Endothelial cell of umbilical vein (primary cell): Measurements from ENCODE around the gene DQX1. TPM values are rescaled to one million over a fixed set of nuclear protein-coding genes. Genes with fewer than 3 reads are reported as not detected.

Experiments used
- BruUV-seq: library from RNA; stranded (reverse); fragments of 400-500 nt; replicated peaks from 2 replicates; lab custom pipeline; 2021; lab: Mats Ljungman, UMichigan
- CTCF ChIA-PET: fragments of 300-600, 350-600 bp; sonication (Branson Sonifier 250); formaldehyde crosslinking; loops from one replicate; lab custom pipeline; 2021; ENCODE audit warnings: antibody characterized with exemption, inconsistent platforms; lab: Charles Lee
- POLR2A ChIA-PET: fragments of 300-600, 350-600 bp; sonication (Branson Sonifier 250); formaldehyde crosslinking; loops from one replicate; lab custom pipeline; 2021; ENCODE audit warnings: antibody characterized with exemption, inconsistent platforms; lab: Charles Lee
- DNase-seq: peaks from one replicate; pipeline ENCODE4 v3.0.0-alpha.2; 2011; ENCODE audit warnings: low read depth, low spot score
- FAIRE-seq: peaks from 2 replicates; lab custom pipeline; 2011; peaks lifted over from hg19 to GRCh38; lab: Jason Lieb, UNC
- H2AFZ ChIP-seq: 2 replicates; pipeline ENCODE4 v1.6.0; 2012; ENCODE audit warnings: low read depth, low read length, control low read depth, inconsistent platforms
- H3K27ac ChIP-seq: 2 replicates; pipeline ENCODE4 v1.5.1; 2011; ENCODE audit warnings: low read depth, mild to moderate bottlenecking, control low read depth, low read length, moderate library complexity; ENCODE audit not compliant: insufficient read depth
- H3K27me3 ChIP-seq, 2 experiments: 2 replicates each; pipeline versions ENCODE4 v1.6.0 to v1.6.1; 2011; ENCODE audit warnings: low read length in 2 of 2, mixed read lengths in 1 of 2; ENCODE audit not compliant: control insufficient read depth in 2 of 2, insufficient read depth in 2 of 2
- H3K36me3 ChIP-seq, 2 experiments: 2 replicates in 1 of 2; 3 replicates in 1 of 2; pipeline ENCODE4 v1.5.1; 2011; ENCODE audit warnings: low read length in 2 of 2, mild to moderate bottlenecking in 1 of 2, moderate library complexity in 1 of 2; ENCODE audit not compliant: control insufficient read depth in 2 of 2, insufficient read depth in 2 of 2; ENCODE audit errors: extremely low read depth in 1 of 2
- H3K4me1 ChIP-seq: 3 replicates; pipeline ENCODE4 v1.5.1; 2011; ENCODE audit warnings: mild to moderate bottlenecking, low read length; ENCODE audit not compliant: control insufficient read depth, insufficient read depth; ENCODE audit errors: extremely low read depth
- H3K4me2 ChIP-seq: 2 replicates; pipeline ENCODE4 v1.6.1; 2011; ENCODE audit warnings: low read length, control low read depth, mixed read lengths; ENCODE audit not compliant: insufficient read depth
- H3K4me3 ChIP-seq, 3 experiments: fragments of 200-600 bp in 1 of 3; sonication (generic), shearing (Covaris generic) in 1 of 3; replicated peaks in 1 of 3; 2 replicates each; pipeline ENCODE4 v1.5.1; 2011 to 2016; ENCODE audit warnings: control low read depth in 3 of 3, low read length in 3 of 3, mild to moderate bottlenecking in 2 of 3, inconsistent platforms in 1 of 3, low read depth in 1 of 3, moderate library complexity in 1 of 3; ENCODE audit not compliant: insufficient read depth in 1 of 3
- H3K79me2 ChIP-seq: 2 replicates; pipeline ENCODE4 v1.6.0; 2012; ENCODE audit warnings: low read length, inconsistent platforms; ENCODE audit not compliant: control insufficient read depth, insufficient read depth
- H3K9ac ChIP-seq: replicated peaks from 2 replicates; pipeline ENCODE3; 2011; ENCODE audit warnings: low read length, control low read depth; ENCODE audit not compliant: insufficient read depth; ENCODE audit errors: extremely low read depth
- H3K9me1 ChIP-seq: replicated peaks from 3 replicates; pipeline ENCODE4 v1.6.0; 2011; ENCODE audit warnings: mild to moderate bottlenecking, low read length; ENCODE audit not compliant: control insufficient read depth, insufficient read depth; ENCODE audit errors: extremely low read depth
- H3K9me3 ChIP-seq: replicated peaks from 2 replicates; pipeline ENCODE4 v1.5.1; 2012; ENCODE audit warnings: low read length, inconsistent platforms; ENCODE audit not compliant: control insufficient read depth, insufficient read depth
- H4K20me1 ChIP-seq: replicated peaks from 2 replicates; pipeline ENCODE3; 2011; ENCODE audit warnings: mild to moderate bottlenecking, low read length; ENCODE audit not compliant: control insufficient read depth, insufficient read depth; ENCODE audit errors: extremely low read depth
- CTCF ChIP-seq, 2 donors: IDR thresholded peaks; 1 replicate in 1 of 2; 2 replicates in 1 of 2; pipeline ENCODE4 v1.5.1; 2011; ENCODE audit warnings: low read length in 2 of 2, mild to moderate bottlenecking in 2 of 2, moderate library complexity in 2 of 2, control low read depth in 1 of 2, inconsistent platforms in 1 of 2, low read depth in 1 of 2; ENCODE audit not compliant: insufficient read depth in 1 of 2; ENCODE audit errors: extremely low read depth in 1 of 2
- EZH2 ChIP-seq: IDR thresholded peaks from 2 replicates; pipeline ENCODE4 v1.6.1; 2012; ENCODE audit warnings: borderline replicate concordance, low read depth, mild to moderate bottlenecking, moderate library complexity, low read length, inconsistent platforms; ENCODE audit not compliant: severe bottlenecking
- FOS ChIP-seq: IDR thresholded peaks from 2 replicates; pipeline ENCODE4 v1.6.1; 2011; ENCODE audit warnings: mild to moderate bottlenecking, low read length, moderate library complexity, borderline replicate concordance; ENCODE audit not compliant: insufficient read depth
- GATA2 ChIP-seq: IDR thresholded peaks from 2 replicates; pipeline ENCODE4 v1.7.0; 2011; ENCODE audit warnings: low read depth, mild to moderate bottlenecking, moderate library complexity, mixed read lengths, low read length; ENCODE audit not compliant: insufficient read length, insufficient read depth
- JUN ChIP-seq: IDR thresholded peaks from 2 replicates; pipeline ENCODE4 v1.6.1; 2011; ENCODE audit warnings: borderline replicate concordance, low read depth; ENCODE audit not compliant: insufficient read length, insufficient read depth
- MAX ChIP-seq: IDR thresholded peaks from 2 replicates; pipeline ENCODE4 v1.6.1; 2011; ENCODE audit not compliant: insufficient read depth, insufficient read length
- MYC ChIP-seq: IDR thresholded peaks from one replicate; pipeline ENCODE4 v1.6.1; 2011; ENCODE audit warnings: mild to moderate bottlenecking, low read depth, low read length
- POLR2A ChIP-seq: IDR thresholded peaks from 2 replicates; pipeline ENCODE4 v1.6.1; 2012; ENCODE audit warnings: low read depth, mild to moderate bottlenecking, control low read depth, low read length
- POLR2AphosphoS5 ChIP-seq: IDR thresholded peaks from 2 replicates; pipeline ENCODE4 v1.6.1; 2012; ENCODE audit warnings: low read depth, mild to moderate bottlenecking, control low read depth, low read length, moderate library complexity; ENCODE audit not compliant: insufficient read depth
- dilution Hi-C: fragments of 300-500 bp; cut with MboI; formaldehyde crosslinking; loops from one replicate; pipeline ENCODE4 v1.15.0; 2019; ENCODE audit warnings: low sequenced_read_pairs; ENCODE audit not compliant: extremely low pct_ligation_motif_present
- intact Hi-C: fragments of 100-400 bp; cut with micrococcal nuclease; formaldehyde crosslinking; loops from one replicate; pipeline ENCODE4 v1.10.0; 2022
- polyA plus RNA-seq, 4 experiments: library from polyadenylated mRNA; depleted of rRNA in 3 of 4; stranded (reverse) in 3 of 4; unstranded in 1 of 4; fragments of >200 nt; gene quantifications; 2 replicates each; pipeline versions ENCODE4 v1.2.1 to v1.2.3, GENCODE V29; 2011 to 2012; ENCODE audit warnings: missing spikeins in 1 of 4
- total RNA-seq: library from RNA; stranded (reverse); gene quantifications from 2 replicates; pipeline ENCODE4 v1.2.3, GENCODE V29; 2021

The DQX1 gene
- total and polyA plus RNA-seq, 2 donors (not counting 3 experiments of a cell fraction or from before 2014, with no cell fraction given), result 0.06 to 0.44 TPM

GRCh38 chr2:74560591-74560990 lies 34.6 kb upstream of the DQX1 start:
- CTCF ChIA-PET, result interaction anchor here (0.6 to 2.1 kb wide), 3 partner anchors 27 to 619 kb away, joined by 3 to 6 read pairs (median 3); partner anchors contain the start of genes CCDC142 and TTC31
- Histone ChIP-seq H3K79me2 (no peaks in the 10 kb centered on the region), H3K4me1 (peaks cover 5% of the 10 kb centered on the region), H4K20me1 (no peaks in the 10 kb centered on the region), H3K27me3 (peaks cover 0 to 8% of the 10 kb centered on the region in 2 experiments), H3K9me3 (no peaks in the 10 kb centered on the region), H3K27ac (no peak overlapping the region), H3K4me3 (no peak overlapping the region), H3K9ac (no peak overlapping the region), H3K36me3 (peaks cover 0 to 4% of the 10 kb centered on the region in 2 experiments), H3K9me1 (no peaks in the 10 kb centered on the region), H3K4me2 (no peak overlapping the region), H2AFZ (no peak overlapping the region)
- POLR2A ChIA-PET, result no interaction called here
- FAIRE-seq, result no peak
- dilution Hi-C loops (no loop called here), intact Hi-C loops (no loop called here)
- TF ChIP-seq MYC (no peak), EZH2 (no peak), POLR2A (no peak), JUN (no peak), GATA2 (no peak), FOS (no peak), CTCF (IDR thresholded peaks at IDR 0.05; ENCODE audit: extremely low read depth in 1 of 2, insufficient read depth in 1 of 2, low read depth in 1 of 2, low read length in 2 of 2) (no peak), POLR2AphosphoS5 (no peak), MAX (no peak)
- DNase-seq, result no peak
- BruUV-seq, result no TSS peak
